NCI-H524 (cell line): ENCODE data around the gene ZNF280B.
"Not testable (repeated sequence)": the region's sequence is repeated elsewhere in the genome, so short reads cannot be mapped to it uniquely, and the experiment has no call there.

ENCODE experiments used
- DNase-seq, 2 experiments: peaks; one replicate each; lab custom pipeline; 2025; lab: John Stamatoyannopoulos, UW

Gene ZNF280B

DNA sequence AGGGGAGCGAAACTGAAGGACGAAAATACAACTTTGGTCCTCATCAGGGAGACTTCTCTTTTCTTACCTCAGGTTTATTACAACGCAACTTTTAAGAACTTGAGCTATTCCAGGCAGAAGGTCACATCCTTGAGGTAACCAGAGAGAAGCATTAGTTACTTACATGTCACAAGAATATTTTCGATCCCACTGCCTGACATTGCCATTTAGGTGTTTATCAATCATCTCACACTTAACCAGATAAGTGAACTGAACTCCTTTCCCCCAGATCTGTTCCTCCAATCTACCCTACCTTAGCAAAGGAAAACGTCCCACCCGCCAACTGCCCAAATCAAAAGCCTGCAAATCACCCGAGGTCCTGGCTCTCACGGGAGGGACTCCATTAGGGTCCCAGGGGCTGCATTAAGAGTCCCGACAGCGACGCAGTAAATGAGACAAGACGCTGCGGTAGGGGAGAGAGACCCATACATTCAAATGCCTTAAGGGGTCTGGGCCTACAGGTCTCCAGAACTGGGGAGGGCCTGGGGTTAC, 734 bp downstream of the ZNF280B start:
- peak in 1 of 2 experiments; percentile 27 for DNase-seq

DNA sequence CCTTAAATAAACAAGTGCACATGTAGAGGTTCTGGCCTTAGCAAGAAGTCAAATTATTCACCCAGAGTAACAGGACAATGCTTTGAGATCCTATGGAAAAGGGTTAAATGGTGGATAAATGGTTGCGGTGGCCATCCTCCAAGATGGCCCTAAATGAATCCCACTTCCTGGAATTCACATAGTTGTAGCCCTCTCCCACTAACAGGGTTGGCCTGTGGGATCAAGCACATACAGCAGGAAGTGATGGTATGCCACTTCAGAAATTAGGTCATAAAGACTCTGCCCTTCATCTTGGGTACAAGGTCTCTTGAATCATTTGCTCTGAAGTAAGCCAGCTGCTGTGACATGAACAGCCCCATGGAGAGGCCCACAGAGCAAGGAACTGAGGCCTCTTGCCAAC, 1.8 kb downstream of the ZNF280B start:
- DNase-seq, result no peak

DNA sequence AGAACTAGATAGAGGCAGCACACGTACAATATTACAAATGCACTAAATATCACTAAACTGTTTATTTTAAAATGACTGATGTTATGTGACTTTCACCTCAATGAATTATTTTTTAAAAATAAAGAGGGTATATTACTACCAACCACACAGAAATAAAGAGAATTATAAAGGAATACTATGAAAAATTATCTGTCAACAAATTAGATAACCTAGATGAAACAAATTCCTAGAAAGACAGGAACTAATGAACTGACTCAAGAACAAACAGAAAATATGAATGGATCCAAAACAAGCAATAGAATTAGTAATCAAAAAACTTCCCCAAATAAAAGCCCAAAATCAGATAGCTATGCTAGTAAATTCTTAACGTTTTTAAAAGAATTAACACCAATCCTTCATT, 10.3 kb downstream of the ZNF280B start:
- no peak for DNase-seq

DNA sequence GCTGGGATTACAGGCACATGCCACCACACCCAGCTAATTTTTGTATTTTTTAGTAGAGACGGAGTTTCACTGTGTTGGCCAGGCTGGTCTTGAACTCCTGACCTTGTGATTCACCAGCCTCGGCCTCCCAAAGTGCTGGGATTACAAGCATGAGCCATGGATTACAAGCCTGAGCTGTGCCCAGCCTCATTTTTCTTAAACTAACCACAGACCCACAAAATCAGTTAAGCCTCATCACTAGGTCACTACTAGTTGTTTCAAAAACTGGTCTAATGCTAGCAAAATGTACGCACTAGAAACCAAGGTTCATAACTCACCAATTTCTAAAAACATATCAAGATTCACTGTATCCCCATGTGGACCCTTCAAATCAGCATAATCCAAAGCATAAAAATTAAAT, 17.0 kb downstream of the ZNF280B start:
- DNase-seq, result not testable (repeated sequence)

DNA sequence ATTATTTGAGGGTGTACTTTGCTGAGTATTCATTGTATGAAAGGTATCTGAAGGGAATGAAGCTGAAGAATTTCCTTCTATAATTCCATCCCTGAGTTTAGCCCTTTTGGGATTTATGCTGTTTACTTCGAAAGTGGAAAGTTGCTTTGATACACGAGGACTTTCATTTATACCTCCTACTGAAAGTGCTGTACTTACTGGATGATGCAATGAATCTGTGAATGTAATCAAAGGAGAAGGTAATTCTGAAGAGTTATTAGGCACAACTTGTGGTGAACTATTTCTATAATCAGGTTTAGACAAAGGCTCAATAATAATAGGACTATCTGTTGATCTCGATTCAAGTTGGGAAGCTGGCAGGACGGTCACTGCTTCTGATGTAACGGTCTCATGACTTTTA, 19.8 kb downstream of the ZNF280B start:
- DNase-seq, result no peak

DNA sequence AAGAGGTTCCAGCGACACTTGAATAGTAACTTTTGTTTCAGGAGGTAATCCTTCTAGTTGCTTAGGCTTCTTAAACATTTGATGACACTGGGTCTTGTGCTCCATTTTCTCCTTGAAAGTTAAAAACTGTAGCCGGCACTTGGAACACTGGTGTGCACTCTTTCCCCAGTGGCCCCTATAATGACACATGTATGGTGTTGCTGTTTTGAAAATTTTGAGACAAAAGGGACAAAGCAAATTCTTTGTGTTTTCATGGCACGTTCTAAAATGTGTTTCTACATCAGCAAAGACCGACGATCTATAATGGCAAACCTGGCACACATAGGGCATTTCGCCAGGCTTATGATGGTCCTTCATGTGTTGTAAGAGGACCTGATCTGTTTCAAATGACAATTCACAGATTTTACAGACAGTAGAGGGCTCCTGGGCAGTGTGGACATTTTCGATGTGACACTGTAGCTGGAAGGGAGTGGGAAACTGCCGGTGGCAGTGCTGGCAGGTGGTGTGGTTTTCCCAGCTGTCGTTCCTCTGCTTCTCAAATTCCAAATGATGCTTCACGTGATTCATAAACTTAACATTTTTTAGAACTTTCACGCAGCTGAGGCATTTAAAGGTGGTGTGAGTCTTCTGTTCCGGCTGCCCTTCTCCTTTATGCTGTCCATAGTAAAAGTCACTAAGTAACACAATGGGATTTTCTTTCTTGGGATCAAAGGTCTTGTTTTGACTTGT, 20.5 kb downstream of the ZNF280B start:
- DNase-seq, result peak in 1 of 2 experiments; percentile 56

DNA sequence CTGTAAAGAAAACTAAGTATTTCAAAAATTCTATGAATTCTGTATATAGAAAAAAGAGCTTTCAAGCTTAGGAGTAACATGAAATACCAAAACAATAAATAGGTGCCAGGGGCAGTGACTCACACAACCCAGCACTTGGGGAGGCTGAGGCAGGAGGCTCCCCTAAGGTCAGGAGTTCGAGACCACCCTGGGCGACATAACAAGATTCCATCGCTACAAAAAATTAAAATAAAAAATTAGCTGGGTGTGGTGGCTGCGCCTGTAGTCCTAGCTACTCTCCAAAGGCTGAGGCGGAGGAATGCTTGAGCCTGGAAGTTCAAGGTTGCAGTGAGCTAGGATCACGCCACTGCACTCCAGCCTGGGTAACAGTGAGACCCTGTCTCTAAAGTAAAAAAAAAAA, 21.5 kb downstream of the ZNF280B start:
- DNase-seq, result no peak

DNA sequence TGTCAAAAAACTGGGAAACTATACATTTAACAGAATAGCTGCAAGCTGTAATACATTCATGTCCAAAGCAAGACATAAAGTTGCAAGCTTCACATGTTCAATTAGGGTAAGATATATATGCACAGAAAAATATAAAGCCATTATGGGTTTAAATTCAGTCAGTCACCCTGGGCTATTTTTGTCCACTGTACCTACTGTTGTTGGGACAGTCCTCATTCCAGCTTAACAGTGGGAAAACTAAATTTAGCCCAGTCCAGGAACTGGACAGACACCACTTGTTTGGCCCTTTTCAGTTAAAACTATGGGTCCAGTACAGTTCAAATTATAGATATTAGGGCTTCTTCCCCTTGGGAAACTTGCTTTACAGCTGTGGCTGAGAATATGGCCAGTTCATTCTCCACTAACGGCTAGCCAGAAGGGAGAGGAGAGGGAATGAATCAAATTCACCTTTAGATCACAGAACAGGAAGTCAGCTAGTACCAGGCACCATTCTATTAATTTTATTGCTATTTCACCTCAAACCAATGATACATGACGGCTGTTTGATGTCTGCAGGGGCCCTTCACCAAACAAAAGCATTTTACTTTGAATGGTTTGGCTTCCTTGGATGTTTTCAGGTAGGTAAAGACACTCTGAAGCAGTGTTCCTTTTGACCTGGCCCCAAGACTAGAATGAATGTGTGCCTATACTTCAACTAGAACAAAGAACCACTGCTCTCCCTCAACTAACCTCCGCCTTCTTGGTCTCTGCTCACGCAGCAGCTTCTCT, 22.2 kb downstream of the ZNF280B start:
- DNase-seq, result no peak

DNA sequence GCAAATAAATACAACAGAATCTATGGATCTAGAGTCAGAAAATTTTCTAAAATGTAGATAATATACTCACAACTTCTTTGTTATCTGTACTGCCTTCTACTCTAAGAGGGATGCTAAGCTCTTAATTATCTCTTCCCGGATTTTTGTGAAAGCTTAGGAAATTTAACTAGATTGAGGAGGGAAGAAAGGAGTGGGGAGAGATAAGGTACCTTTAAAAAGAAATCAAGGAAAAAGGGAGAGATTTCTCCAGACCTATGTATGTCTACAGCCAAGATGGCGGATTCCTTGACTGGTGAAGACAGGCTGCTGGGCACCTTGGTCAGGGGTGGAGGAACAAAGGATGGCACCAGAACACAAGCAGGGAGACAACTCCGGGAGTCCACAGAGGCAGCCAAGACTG, 23.0 kb downstream of the ZNF280B start:
- no peak for DNase-seq

DNA sequence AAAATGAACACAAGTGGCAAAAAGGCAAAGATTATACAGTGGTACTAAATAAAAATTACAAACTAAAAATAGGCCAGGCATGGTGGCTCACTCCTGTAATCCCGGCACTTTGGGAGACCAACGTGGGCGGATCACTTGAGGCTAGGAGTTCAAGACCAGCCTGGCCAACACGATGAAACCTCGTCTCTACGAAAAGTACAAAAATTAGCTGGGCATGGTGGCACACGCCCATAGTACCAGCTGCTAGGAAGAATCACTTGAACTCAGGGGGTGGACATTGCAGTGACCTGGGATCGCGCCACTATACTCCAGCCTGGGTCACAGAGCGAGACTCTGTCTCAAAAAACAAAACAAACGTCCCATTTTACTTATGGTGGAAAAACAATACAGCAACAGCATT, 24.5 kb downstream of the ZNF280B start:
- no peak for DNase-seq

DNA sequence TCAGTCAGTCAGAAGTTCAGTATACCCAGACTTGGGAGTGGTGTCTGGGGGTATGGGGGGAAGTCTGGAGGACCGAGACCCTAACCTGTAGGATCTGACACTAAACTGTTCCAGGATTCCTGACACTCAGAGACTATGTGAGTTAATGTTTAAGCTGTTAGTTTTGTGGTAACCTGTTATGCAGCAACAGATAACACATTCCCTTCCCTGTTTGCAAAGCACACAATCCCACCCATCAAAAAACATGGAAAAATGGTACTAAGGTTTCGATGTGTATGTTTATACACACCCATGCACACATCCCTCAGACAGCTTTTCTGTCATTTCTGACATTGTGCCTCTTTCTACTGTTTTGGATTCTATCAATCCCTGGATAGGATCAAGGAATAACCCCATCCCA, 27.6 kb downstream of the ZNF280B start:
- DNase-seq, result no peak

DNA sequence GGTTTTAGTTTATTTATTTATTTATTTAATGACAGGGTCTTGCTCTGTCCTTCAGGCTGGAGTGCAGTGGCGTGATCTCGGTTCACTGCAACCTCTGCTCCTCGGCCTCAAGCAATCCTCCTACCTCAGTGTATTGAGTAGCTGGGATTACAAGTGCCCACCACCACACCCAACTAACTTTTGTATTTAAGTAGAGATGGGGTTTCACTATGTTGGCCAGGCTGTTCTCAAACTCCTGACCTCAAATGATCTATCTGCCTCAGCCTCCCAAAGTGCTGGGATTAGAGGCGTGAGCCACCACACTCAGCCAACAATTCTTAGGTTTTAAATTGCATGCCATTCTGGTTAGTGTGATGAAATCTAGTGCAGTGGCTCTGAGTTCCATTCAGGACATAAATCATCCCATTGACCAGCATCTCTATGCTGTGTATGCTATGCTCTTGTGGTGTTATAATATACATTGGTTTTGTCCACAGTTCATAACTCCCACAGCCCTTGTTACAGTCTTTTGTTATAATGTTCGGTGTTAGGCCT, 28.5 kb downstream of the ZNF280B start:
- DNase-seq, result no peak

DNA sequence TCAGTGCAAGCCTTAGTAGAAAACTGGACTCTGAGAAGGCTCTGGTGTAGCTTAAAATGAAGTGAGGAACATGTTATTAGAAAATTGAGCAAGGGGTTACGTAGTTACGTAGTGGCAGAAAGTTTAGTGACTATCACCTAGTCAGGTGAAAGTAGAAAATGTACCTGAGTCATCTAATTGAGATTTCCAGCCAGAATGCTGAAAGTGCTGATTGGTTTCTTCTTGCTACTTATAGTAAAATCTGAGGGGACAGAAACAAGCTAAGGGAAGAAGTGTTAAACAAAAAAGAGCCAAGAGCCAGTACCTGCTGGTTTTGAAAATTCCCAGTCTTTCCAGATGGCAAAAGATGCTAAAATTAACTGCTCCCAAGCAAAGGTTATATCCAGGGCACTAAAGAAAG, 29.4 kb downstream of the ZNF280B start:
- DNase-seq, result no peak

DNA sequence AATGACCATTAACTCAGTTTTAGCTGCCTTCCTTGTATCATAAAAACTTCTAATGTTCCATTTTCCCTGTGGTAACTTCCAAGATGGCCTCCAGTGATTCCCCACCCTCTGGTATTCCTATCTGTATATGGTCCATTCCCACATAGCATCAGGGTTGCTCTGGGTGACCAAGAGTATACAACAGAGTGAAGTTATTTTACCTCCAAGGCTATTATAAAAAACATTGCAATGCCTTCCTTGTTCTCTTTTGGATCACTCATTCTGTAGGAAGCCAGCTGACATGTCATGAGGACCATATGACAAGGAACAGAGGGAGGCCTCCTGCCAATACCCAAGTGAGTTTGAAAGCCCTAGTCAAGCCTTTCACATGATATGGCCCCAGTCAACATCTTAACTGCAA, 30.1 kb downstream of the ZNF280B start:
- DNase-seq, result no peak

DNA sequence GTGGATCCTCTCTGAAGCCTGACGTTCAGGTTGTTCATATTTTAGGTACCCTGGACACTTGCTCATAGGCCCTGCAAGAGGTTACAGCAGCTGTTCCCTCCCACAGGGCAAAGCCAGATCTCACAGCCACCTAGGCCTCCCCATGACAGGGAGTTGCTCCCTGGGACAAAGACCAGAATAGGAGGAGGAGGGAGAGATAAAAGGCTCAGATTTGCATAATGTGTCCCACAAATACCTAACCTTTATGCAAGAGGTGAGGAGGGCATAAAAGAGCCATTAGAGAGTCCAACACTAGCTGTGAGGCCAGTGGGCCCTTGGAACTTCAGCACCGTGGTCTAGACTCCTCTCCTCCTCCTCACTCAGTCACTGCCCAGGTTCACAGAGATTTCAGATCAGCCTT, 33.8 kb downstream of the ZNF280B start:
- DNase-seq, result no peak

DNA sequence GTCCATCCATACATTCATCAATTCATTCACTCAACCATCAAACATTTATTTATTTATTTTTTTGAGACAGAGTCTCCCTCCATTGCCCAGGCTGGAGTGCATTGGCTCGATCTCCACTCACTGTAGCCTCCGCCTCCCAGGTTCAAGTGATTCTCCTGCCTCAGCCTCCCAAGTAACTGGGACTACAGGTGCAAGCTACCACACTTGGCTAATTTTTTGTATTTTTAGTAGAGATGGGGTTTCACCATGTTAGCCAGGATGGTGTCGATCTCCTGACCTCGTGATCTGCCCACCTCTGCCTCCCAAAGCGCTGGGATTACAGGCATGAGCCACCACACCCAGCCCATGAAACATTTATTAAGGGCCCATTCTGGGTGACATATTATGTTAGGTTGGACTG, 37.4 kb downstream of the ZNF280B start:
- DNase-seq, result not testable (repeated sequence)

DNA sequence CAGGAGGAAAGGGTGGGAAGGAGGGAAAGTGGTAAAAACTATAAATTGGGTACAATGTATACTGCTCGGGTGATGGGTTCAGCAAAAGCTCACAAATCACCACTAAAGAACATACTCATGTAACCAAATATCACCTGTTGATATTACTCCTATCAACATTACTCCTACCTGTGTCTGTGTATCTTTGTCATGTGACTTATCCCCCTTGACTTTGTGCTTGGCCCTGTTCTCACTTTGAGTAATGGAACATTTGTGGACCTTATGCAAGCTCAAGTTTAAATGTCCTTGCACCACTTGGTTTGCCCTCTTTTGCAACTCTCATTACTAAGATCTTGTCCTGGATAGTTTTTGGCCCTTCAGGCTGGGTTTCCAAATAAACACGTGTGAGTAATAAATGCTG, 39.0 kb downstream of the ZNF280B start:
- no peak for DNase-seq

DNA sequence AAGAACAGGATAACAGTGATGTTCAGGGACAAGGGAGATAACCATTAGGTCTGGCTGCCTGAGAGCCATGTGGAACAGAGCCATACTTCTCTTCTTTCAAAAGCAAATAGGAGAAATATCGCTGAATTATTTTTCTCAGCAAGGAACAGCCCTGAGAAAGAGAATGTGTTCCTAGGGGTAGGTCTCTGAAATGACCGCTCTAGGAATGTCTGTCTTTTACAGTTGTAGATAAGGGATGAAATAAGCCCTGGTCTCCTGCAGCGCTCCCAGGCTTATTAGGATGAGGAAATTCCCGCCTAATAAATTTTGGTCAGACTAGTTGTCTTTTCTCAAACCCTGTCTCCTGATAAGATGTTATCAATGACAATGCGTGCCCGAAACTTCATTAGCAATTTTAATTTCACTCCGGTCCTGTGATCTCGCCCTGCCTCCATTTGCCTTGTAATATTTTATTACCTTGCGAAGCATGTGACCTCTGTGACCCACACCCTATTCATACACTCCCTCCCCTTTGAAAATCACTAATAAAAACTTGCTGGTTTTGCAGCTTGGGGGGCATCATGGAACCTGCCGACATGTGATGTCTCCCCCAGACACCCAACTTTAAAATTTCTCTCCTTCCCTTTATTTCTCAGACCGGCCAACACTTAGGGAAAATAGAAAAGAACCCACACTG, 39.6 kb downstream of the ZNF280B start:
- not testable (repeated sequence) for DNase-seq

DNA sequence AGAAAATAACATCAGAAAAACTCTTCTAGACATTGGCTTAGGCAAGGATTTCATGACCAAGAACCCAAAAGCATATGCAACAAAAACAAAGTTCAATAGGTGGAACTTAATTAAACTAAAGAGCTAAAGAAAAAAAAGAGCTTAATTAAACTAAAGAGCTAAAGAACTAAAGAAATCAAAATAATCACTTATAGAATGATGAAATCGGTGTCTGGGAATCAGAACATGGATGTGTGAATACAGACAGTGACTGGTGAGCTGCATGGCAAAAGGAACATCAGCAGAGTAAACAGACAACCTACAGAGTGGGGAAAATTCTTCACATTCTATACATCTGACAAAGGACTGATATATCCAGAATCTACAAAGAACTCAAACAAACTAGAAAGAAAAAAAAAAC, 41.4 kb downstream of the ZNF280B start:
- DNase-seq, result no peak

DNA sequence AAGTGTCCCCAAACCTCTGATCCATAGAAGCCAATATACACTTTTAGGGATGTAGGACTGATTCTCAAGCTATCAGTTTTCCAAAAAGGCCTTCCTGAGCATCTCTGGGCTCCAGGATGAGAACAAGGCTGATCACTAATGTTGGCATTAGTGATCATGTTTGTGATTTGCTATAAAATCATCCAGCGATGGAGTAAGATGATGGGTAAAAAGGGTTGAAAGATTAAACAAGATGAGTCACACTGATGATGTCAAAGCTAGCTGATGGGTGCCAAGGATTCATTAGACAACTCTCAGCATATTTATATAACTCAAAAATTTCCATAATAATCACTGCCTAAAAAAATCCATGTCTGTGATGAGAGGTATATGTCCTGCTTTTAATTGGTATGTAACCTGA, 42.8 kb downstream of the ZNF280B start:
- DNase-seq, result no peak

DNA sequence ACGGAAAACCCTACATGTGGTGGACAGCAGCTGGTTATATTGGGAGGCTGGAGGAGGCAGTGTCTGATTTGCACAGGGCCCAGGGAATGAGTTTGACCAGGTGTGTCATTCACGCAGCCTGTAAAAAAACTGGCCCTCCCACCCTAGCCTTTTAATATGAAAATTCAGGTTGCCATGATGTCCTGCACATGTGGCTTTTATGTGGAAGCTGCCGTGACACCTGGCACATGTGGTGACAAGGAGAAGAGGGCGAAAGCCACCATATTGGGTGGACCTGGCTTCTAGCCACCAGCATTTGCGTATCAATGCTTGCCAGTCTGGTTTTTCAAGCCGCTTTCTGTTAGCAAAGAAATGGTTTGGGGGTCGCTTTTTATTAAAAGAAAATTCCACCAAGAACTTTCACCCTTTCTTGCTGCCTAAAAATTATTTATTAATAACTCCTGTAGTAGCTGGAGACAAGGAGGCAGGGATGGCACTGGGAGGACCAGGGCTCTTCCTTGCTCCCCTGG, 43.4 kb downstream of the ZNF280B start:
- DNase-seq, result no peak

DNA sequence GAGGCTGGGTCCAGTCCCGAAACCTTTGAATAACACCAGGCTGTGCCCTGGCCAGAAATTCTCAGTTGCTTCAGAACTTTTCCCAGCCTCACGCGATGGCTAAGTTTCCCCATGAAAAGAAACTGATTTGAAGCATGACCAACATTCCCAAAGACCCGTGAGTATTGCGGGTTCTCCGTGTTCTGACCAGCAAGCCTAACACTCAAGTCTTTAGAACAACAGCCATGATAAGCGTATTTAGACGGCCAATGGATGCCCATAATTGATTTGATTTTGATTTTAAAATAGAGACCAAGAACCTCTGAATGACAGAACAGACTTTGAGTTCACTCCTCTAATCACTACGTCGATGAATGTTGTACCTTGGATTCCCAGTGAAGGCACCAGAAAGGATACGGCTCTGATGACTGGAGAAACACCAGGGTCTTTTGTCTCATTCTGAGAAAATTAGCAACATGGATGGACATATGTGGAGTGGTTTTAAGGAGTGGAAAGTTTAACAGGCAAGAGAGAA, 43.9 kb downstream of the ZNF280B start:
- no peak for DNase-seq
